GM23338 (cell line): Measurements from ENCODE around the gene ATP6V0A4. TPM values are rescaled to one million over a fixed set of nuclear protein-coding genes. Genes with fewer than 3 reads are reported as not detected.

Experiments used
- ATAC-seq: fragments of 200-7000 bp; cut with Tn5 transposase; 3 replicates; pipeline ENCODE4 v1.9.1; 2020
- DNase-seq: peaks from one replicate; pipeline ENCODE4 v3.0.0-alpha.2; 2015; ENCODE audit warnings: low spot score
- H2AFZ ChIP-seq: fragments of 200-600 bp; sonication (generic); 2 replicates; pipeline ENCODE4 v1.8.0; 2016; ENCODE audit warnings: antibody characterized with exemption, mild to moderate bottlenecking, moderate library complexity
- H3F3A ChIP-seq: fragments of 200-600 bp; sonication (generic); replicated peaks from 2 replicates; pipeline ENCODE4 v1.8.0; 2017; ENCODE audit warnings: antibody characterized with exemption, mixed run types, low read depth
- H3K27ac ChIP-seq: fragments of 200-600 bp; sonication (generic); 2 replicates; pipeline ENCODE4 v1.6.1; 2016; ENCODE audit warnings: low read depth
- H3K27me3 ChIP-seq: fragments of 200-600 bp; sonication (generic); 2 replicates; pipeline ENCODE4 v1.8.0; 2016; ENCODE audit warnings: mild to moderate bottlenecking, mixed run types, moderate library complexity; ENCODE audit not compliant: insufficient read depth
- H3K36me3 ChIP-seq: fragments of 200-600 bp; sonication (generic); 2 replicates; pipeline ENCODE4 v1.8.0; 2016; ENCODE audit warnings: mild to moderate bottlenecking; ENCODE audit not compliant: insufficient read depth
- H3K4me1 ChIP-seq: fragments of 200-600 bp; sonication (generic); 2 replicates; pipeline ENCODE4 v1.8.0; 2016; ENCODE audit warnings: mild to moderate bottlenecking, moderate library complexity; ENCODE audit not compliant: insufficient read depth
- H3K4me2 ChIP-seq: fragments of 200-600 bp; sonication (generic); 2 replicates; pipeline ENCODE4 v1.7.1; 2017; ENCODE audit warnings: mixed run types
- H3K4me3 ChIP-seq: fragments of 200-600 bp; sonication (generic); 2 replicates; pipeline ENCODE4 v1.6.1; 2016; ENCODE audit warnings: mixed run types
- H3K79me2 ChIP-seq: fragments of 200-600 bp; sonication (generic); replicated peaks from 2 replicates; pipeline ENCODE4 v1.8.0; 2017; ENCODE audit warnings: mild to moderate bottlenecking; ENCODE audit not compliant: insufficient read depth
- H3K9me2 ChIP-seq: fragments of 200-600 bp; sonication (generic); 2 replicates; pipeline ENCODE4 v1.8.0; 2017; ENCODE audit not compliant: insufficient read depth
- H4K20me1 ChIP-seq: fragments of 200-600 bp; sonication (generic); replicated peaks from 2 replicates; pipeline ENCODE4 v1.8.0; 2017; ENCODE audit warnings: mild to moderate bottlenecking; ENCODE audit not compliant: insufficient read depth
- H3K27ac Mint-ChIP-seq: 2 replicates; pipeline ENCODE4 v1.8.0; 2020; ENCODE audit warnings: inconsistent platforms, mild to moderate bottlenecking, moderate library complexity, mixed read lengths
- H3K27me3 Mint-ChIP-seq: 3 replicates; pipeline ENCODE4 v1.8.0; 2022; ENCODE audit warnings: low read depth, mild to moderate bottlenecking, moderate library complexity, mixed read lengths, inconsistent platforms; ENCODE audit not compliant: insufficient read depth, poor library complexity
- H3K36me3 Mint-ChIP-seq: 3 replicates; pipeline ENCODE4 v1.8.0; 2021; ENCODE audit warnings: low read depth, mild to moderate bottlenecking, inconsistent platforms, moderate library complexity, mixed read lengths
- H3K4me1 Mint-ChIP-seq: 3 replicates; pipeline ENCODE4 v1.8.0; 2020; ENCODE audit warnings: mild to moderate bottlenecking, inconsistent platforms, mixed read lengths
- H3K4me3 Mint-ChIP-seq: 3 replicates; pipeline ENCODE4 v1.8.0; 2021; ENCODE audit warnings: moderate library complexity, mild to moderate bottlenecking, inconsistent platforms, mixed read lengths
- H3K9me3 Mint-ChIP-seq: 3 replicates; pipeline ENCODE4 v1.8.0; 2020; ENCODE audit warnings: moderate library complexity, mild to moderate bottlenecking, inconsistent platforms, mixed read lengths
- CREB1 ChIP-seq: fragments of 250-450 bp; sonication (Bioruptor Pico); IDR thresholded peaks from 2 replicates; pipeline ENCODE4 v1.5.0; 2020; ENCODE audit warnings: low read depth, mild to moderate bottlenecking, moderate library complexity
- EZH2 ChIP-seq: fragments of 200-600 bp; sonication (generic); IDR thresholded peaks from one replicate; pipeline ENCODE4 v1.8.0; 2017; ENCODE audit warnings: antibody characterized with exemption, mild to moderate bottlenecking, low read depth; ENCODE audit not compliant: unreplicated experiment
- EZH2phosphoT487 ChIP-seq: fragments of 200-600 bp; sonication (generic); IDR thresholded peaks from one replicate; pipeline ENCODE4 v1.8.1; 2018; ENCODE audit warnings: antibody characterized with exemption; ENCODE audit not compliant: unreplicated experiment
- JUNB ChIP-seq: IDR thresholded peaks from one replicate; pipeline ENCODE4 v1.6.1; 2016; ENCODE audit warnings: antibody characterized with exemption; ENCODE audit not compliant: unreplicated experiment
- NANOG ChIP-seq: IDR thresholded peaks from 2 replicates; pipeline ENCODE4 v1.6.1; 2016; ENCODE audit warnings: antibody characterized with exemption, borderline replicate concordance
- POLR2AphosphoS5 ChIP-seq: IDR thresholded peaks from 2 replicates; pipeline ENCODE4 v1.6.1; 2016; ENCODE audit warnings: antibody characterized with exemption, low read depth
- STAT1 ChIP-seq: IDR thresholded peaks from one replicate; pipeline ENCODE4 v1.6.1; 2016; ENCODE audit warnings: antibody characterized with exemption; ENCODE audit not compliant: unreplicated experiment
- ZNF114 ChIP-seq: fragments of 250-450 bp; sonication (Bioruptor Pico); IDR thresholded peaks from 2 replicates; pipeline ENCODE4 v1.5.0; 2020; ENCODE audit warnings: mild to moderate bottlenecking, moderate library complexity
- ZNF331 ChIP-seq: fragments of 250-450 bp; sonication (Bioruptor Pico); IDR thresholded peaks from 2 replicates; pipeline ENCODE4 v1.5.0; 2020; ENCODE audit warnings: low read depth, mild to moderate bottlenecking, moderate library complexity
- ZNF462 ChIP-seq: fragments of 250-450 bp; sonication (Bioruptor Pico); IDR thresholded peaks from 2 replicates; pipeline ENCODE4 v1.5.0; 2020; ENCODE audit warnings: mild to moderate bottlenecking, moderate library complexity
- polyA plus RNA-seq: library from polyadenylated mRNA; unstranded; fragments of >200 nt; fragmentation: Nextera tagmentation; extraction: Ambion mirVana; gene quantifications from 2 replicates; pipeline ENCODE4 v1.2.1, GENCODE V29; 2016
- total RNA-seq: library from RNA; depleted of rRNA; stranded (reverse); fragments of >200 nt; shearing (Covaris generic); gene quantifications from 2 replicates; pipeline ENCODE4 v1.2.3, GENCODE V29; 2014
- TF ChIP-seq, protein P1 (sequence below), 2 experiments: fragments of 200-600 bp in 1 of 2; sonication (generic) in 1 of 2; conservative IDR thresholded peaks; 2 replicates each; pipeline versions ENCODE4 v1.5.1 to v1.6.1; 2016 to 2017; ENCODE audit warnings: antibody characterized with exemption in 2 of 2, low read depth in 2 of 2, mild to moderate bottlenecking in 2 of 2, moderate library complexity in 1 of 2
- TF ChIP-seq, protein P2 (sequence below): IDR thresholded peaks from one replicate; pipeline ENCODE4 v1.6.1; 2018; ENCODE audit warnings: antibody characterized with exemption; ENCODE audit not compliant: unreplicated experiment
- TF ChIP-seq, protein P3 (sequence below): IDR thresholded peaks from 2 replicates; pipeline ENCODE4 v1.6.1; 2016; ENCODE audit warnings: antibody characterized with exemption

The ATP6V0A4 gene
- total and polyA plus RNA-seq, 2 experiments from 2014 or later: 0.10 to 1.3 TPM

DNA sequence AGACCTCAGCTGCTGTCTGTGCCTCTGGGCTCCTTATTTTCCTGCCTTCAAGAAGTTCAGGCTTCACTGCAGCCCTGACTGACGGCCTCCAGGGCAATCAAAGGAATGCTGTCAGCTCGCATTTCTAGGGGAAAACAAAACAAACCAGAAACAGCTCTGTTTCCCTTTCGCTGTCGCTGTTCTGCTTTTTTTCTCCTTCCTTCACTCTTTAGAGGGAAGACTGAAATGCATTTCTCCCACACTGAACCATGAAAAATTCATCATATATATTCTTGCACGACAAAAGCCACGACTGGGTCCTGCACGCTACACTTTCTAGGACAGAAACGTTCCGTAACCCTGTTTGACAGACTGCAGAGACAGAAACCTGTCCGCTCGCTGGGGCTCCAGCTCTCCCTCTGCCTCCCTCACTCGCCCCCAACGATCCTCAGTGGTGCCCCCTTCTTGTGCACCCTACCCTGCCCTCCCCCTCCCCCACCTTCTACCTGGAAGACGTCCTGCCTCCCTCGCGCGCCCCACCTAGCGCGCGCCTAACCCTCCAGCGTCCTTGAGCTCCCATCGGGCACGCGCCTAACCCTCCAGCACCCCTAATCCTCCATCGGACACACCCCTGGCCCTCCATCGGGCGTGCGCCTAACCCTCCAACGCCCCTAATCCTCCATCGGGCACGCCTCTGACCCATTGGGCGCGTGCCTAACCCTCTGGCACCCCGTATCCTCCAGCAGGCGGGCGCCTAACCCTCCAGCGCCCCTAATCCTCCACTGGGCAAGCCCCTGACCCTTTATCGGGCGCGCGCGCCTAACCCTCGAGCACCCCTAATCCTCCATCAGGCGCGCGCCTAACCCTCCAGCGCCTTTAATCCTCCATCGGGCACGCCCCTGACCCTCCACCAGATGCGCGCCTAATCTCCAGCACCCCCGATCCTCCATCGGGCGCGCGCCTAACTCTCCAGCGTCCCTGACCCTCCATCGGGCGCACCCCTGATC lies 134.0 kb downstream of the ATP6V0A4 start:
- H3K36me3 Mint-ChIP-seq: peaks cover 17% of the 10 kb centered on the region
- DNase-seq (peak; percentile 78), ATAC-seq (peak; percentile 68)
- peaks cover 60% of the 10 kb centered on the region for H3K4me1 ChIP-seq
- no peaks in the 10 kb centered on the region for H3K79me2 ChIP-seq
- peak overlapping the region; percentile 65 for H3K4me3 ChIP-seq
- H3K27ac ChIP-seq: 0 out of 2 replicates have a peak overlapping the region, but pooled peaks have one; percentile 2
- H3K27ac Mint-ChIP-seq: peak overlapping the region; percentile 76; the same call in 1 of the 2 replicates
- no peaks in the 10 kb centered on the region; the same call in 1 of the 2 replicates for H3F3A ChIP-seq
- peaks cover 17% of the 10 kb centered on the region for H3K9me3 Mint-ChIP-seq
- no peak for TF ChIP-seq ZNF114 (CRISPR knock-in tag)
- no peak for TF ChIP-seq POLR2AphosphoS5
- TF ChIP-seq, protein P1, sequence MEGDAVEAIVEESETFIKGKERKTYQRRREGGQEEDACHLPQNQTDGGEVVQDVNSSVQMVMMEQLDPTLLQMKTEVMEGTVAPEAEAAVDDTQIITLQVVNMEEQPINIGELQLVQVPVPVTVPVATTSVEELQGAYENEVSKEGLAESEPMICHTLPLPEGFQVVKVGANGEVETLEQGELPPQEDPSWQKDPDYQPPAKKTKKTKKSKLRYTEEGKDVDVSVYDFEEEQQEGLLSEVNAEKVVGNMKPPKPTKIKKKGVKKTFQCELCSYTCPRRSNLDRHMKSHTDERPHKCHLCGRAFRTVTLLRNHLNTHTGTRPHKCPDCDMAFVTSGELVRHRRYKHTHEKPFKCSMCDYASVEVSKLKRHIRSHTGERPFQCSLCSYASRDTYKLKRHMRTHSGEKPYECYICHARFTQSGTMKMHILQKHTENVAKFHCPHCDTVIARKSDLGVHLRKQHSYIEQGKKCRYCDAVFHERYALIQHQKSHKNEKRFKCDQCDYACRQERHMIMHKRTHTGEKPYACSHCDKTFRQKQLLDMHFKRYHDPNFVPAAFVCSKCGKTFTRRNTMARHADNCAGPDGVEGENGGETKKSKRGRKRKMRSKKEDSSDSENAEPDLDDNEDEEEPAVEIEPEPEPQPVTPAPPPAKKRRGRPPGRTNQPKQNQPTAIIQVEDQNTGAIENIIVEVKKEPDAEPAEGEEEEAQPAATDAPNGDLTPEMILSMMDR (conservative IDR thresholded peaks at IDR 0.05; ENCODE audit: low read depth in 2 of 2): no peak
- TF ChIP-seq, protein P2, sequence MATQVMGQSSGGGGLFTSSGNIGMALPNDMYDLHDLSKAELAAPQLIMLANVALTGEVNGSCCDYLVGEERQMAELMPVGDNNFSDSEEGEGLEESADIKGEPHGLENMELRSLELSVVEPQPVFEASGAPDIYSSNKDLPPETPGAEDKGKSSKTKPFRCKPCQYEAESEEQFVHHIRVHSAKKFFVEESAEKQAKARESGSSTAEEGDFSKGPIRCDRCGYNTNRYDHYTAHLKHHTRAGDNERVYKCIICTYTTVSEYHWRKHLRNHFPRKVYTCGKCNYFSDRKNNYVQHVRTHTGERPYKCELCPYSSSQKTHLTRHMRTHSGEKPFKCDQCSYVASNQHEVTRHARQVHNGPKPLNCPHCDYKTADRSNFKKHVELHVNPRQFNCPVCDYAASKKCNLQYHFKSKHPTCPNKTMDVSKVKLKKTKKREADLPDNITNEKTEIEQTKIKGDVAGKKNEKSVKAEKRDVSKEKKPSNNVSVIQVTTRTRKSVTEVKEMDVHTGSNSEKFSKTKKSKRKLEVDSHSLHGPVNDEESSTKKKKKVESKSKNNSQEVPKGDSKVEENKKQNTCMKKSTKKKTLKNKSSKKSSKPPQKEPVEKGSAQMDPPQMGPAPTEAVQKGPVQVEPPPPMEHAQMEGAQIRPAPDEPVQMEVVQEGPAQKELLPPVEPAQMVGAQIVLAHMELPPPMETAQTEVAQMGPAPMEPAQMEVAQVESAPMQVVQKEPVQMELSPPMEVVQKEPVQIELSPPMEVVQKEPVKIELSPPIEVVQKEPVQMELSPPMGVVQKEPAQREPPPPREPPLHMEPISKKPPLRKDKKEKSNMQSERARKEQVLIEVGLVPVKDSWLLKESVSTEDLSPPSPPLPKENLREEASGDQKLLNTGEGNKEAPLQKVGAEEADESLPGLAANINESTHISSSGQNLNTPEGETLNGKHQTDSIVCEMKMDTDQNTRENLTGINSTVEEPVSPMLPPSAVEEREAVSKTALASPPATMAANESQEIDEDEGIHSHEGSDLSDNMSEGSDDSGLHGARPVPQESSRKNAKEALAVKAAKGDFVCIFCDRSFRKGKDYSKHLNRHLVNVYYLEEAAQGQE: no peak
- no peak for TF ChIP-seq EZH2phosphoT487
- no peak for TF ChIP-seq CREB1
- TF ChIP-seq ZNF462 (CRISPR knock-in tag): no peak
- TF ChIP-seq, protein P3, sequence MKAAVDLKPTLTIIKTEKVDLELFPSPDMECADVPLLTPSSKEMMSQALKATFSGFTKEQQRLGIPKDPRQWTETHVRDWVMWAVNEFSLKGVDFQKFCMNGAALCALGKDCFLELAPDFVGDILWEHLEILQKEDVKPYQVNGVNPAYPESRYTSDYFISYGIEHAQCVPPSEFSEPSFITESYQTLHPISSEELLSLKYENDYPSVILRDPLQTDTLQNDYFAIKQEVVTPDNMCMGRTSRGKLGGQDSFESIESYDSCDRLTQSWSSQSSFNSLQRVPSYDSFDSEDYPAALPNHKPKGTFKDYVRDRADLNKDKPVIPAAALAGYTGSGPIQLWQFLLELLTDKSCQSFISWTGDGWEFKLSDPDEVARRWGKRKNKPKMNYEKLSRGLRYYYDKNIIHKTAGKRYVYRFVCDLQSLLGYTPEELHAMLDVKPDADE: no peak
- TF ChIP-seq EZH2: no peak
- no peak for TF ChIP-seq STAT1
- TF ChIP-seq JUNB: no peak
- TF ChIP-seq NANOG: no peak
- TF ChIP-seq ZNF331 (CRISPR knock-in tag): no peak
- H3K27me3 ChIP-seq: no peaks in the 10 kb centered on the region
- peaks cover 11% of the 10 kb centered on the region for H3K27me3 Mint-ChIP-seq
- H3K4me1 Mint-ChIP-seq: peaks cover 69% of the 10 kb centered on the region
- H4K20me1 ChIP-seq: no peaks in the 10 kb centered on the region
- H3K4me3 Mint-ChIP-seq: peak overlapping the region; percentile 80
- peak overlapping the region; percentile 68 for H3K4me2 ChIP-seq
- H3K9me2 ChIP-seq: no peaks in the 10 kb centered on the region
- H3K36me3 ChIP-seq: no peaks in the 10 kb centered on the region
- H2AFZ ChIP-seq: peak overlapping the region; percentile 91
